ENCODE results near the gene MAPK11.

Gene MAPK11

DNA sequence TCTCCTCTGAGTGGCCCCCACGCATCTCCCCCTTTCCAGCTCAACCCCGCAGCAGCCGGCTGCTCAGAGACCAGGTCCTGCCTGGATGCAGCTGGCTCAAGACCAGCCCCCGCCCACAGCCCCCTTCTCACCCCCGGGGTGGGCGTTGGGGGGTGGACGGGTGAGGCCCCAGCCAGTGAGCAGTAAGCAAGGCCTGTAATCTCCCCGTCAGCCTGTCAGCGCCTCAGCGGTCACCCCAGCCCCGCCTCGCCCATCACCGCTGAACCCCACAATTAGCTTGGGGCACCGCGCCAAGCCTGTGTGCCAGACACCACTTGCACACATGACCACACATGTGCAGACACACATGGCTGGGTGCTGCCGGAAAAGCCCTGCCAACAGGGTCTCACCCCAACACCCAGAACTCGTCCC, 31.4 kb upstream of the MAPK11 start:
- DNase-seq (ENCODE audit: extremely low spot score): no peak
- TF ChIP-seq, protein P1, sequence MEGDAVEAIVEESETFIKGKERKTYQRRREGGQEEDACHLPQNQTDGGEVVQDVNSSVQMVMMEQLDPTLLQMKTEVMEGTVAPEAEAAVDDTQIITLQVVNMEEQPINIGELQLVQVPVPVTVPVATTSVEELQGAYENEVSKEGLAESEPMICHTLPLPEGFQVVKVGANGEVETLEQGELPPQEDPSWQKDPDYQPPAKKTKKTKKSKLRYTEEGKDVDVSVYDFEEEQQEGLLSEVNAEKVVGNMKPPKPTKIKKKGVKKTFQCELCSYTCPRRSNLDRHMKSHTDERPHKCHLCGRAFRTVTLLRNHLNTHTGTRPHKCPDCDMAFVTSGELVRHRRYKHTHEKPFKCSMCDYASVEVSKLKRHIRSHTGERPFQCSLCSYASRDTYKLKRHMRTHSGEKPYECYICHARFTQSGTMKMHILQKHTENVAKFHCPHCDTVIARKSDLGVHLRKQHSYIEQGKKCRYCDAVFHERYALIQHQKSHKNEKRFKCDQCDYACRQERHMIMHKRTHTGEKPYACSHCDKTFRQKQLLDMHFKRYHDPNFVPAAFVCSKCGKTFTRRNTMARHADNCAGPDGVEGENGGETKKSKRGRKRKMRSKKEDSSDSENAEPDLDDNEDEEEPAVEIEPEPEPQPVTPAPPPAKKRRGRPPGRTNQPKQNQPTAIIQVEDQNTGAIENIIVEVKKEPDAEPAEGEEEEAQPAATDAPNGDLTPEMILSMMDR (IDR thresholded peaks at IDR 0.05; ENCODE audit: control extremely low read depth, extremely low read depth, low read depth, missing control alignments): no peak
- POLR2A ChIA-PET: no interaction called here
- CTCF ChIA-PET: interaction anchor here (0.8 to 6.4 kb wide), 6 partner anchors 9 to 28 kb away, joined by 3 to 66 read pairs (median 3); no protein-coding TSS in a partner anchor

DNA sequence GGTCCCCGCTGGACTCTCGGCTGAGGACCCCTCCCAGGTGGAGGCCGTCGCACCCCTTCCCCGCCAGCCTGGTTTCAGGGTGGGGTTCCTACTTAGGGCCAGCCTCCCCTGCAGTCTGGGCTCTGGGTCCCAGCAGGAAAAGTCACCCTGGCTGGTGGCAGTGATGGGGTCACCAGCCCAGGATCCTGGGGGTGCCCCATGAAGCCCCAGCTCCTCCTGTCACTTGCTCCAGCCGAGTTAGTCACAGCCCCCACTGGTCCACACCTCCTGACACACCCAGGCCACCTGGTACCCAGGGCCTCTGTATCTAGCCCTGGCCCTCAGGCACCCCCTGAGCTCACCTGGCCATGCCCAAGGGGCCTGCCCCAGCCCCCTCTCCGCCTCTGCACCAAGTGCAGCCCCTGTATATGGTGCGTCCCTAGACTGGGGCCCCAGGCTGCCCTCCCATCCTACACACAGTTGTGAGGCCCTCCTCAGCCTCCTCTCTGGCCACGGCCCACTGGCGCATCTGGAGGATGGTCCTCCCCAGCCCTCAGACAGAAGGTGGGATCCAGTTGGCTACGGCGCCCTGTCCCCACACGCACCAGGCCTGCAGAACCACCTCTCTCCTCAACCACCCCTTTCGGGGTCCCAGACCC, 30.6 kb upstream of the MAPK11 start:
- CTCF ChIA-PET: interaction anchor here (0.9 to 1.9 kb wide), 3 partner anchors 8 to 27 kb away, joined by 3 to 5 read pairs (median 4); no protein-coding TSS in a partner anchor
- no peak for DNase-seq (ENCODE audit: extremely low spot score)
- POLR2A ChIA-PET: no interaction called here
- TF ChIP-seq, protein P1 (IDR thresholded peaks at IDR 0.05; ENCODE audit: control extremely low read depth, extremely low read depth, low read depth, missing control alignments): no peak

DNA sequence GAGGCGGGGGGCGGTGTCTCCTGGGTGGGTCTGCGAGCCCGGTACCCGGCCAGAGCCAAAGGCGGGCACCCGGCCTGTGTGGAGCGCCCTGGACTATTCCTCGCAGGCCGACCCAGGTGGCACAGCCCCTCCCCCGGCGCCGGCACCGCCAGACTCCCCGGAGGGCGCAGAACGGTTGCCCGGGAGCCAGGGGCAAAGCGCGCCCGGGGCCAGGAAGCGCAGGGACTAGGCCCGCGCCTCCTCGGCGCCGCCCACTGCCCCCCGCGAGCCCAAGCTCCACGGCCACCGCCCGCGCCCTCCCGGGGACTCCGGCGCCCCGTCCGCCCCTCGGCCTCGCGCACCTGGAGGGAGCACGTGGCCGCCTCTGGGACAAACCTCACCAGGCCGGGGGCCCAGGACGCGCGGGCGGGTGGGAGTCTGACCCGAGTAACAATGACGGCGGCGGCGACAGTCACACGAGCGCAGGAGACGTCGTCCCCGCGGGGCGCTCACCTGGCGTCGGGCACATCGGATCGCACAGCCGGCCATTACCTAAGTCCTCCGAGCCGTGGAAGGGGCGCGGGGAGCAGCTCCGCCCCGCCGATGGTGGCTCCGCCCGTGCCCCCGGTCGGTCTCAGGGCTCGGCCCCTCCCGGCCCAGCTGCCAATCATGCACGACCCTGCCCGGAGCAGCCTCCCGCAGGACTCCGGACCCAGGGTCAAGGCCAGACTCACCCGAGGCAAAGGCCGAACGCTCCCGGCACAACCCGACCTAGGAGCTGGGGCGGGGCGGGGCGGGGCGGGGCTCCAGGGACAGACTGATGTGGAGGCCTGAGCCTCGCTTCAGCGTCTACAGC, 29.8 kb upstream of the MAPK11 start:
- no peak for DNase-seq (ENCODE audit: extremely low spot score)
- TF ChIP-seq, protein P1 (IDR thresholded peaks at IDR 0.05; ENCODE audit: control extremely low read depth, extremely low read depth, low read depth, missing control alignments): no peak
- POLR2A ChIA-PET: no interaction called here
- CTCF ChIA-PET: interaction anchor here (0.9 to 4.0 kb wide), 5 partner anchors 10 to 27 kb away, joined by 3 to 12 read pairs (median 5); partner anchors contain the start of gene DENND6B

DNA sequence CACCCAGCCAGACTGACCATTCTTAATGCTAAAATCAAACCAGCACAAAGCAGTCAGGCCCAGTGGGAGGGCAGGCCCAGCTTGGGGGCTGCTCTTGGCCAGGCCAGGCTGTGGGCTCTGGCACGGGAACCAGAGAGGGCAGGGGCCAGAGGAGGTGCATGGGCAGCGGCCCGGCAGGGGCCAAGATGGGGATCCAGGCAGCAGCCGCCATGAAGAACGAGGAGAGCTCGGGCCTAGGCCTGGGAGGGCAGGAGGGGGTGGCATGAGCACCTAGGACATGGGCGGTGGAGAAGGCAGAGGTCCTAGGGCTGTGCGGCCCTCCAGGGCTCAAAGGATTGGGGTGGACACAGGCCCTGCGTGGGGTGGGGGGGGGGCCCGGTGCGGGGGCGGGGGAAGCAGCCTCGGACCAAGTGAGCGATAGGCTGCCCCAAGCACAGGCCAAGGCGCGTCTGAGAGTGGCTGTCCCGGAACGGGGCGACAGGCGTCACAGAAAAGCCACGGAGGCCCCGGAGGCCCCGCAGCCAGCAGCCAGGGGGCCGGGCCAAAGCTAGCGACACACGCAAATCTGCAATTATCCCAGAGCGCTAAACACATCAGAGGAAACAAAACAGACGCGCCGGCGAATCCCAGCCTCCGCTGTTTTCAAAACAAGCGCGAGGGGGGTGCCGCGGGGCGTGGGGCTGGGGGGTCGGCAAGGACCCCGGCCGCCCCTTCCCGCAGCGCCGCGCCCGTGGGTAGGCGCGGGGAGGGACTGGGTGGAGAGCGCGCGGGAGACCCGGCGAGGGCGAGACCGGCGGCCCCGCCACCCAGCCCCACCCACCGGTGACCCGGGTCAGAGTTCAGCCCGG, 29.0 kb upstream of the MAPK11 start:
- TF ChIP-seq, protein P1 (IDR thresholded peaks at IDR 0.05; ENCODE audit: control extremely low read depth, extremely low read depth, low read depth, missing control alignments): no peak
- ChIA-PET CTCF (interaction anchor here (1.4 to 4.0 kb wide), 4 partner anchors 9 to 28 kb away, joined by 3 to 12 read pairs (median 6); partner anchors contain the start of gene DENND6B), POLR2A (no interaction called here)
- no peak for DNase-seq (ENCODE audit: extremely low spot score)

DNA sequence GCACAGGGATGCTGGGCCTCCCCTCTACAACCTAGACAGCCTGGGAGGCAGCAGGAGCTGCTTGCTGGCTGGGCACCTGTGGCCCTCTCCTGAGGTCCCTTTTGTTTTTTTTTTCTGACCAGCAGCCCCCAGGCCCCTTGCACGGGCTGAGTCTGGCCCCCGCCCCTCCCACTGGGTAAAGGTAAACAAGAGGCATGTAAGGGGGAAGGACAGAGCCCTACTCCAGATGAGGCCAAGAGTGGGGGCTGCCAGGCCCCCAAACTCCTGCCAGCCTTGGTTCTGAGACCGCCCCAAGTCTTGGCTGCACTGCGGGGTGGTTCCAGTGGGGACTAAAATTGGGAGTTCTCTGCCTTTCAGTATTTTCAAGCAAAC, 28.1 kb upstream of the MAPK11 start:
- ChIA-PET POLR2A (interaction anchor here (1.3 kb wide), 1 partner anchor 11 kb away, joined by 4 read pairs; no protein-coding TSS in a partner anchor), CTCF (interaction anchor here (1.3 to 8.4 kb wide), 5 partner anchors 8 to 44 kb away, joined by 3 to 68 read pairs (median 8); partner anchors contain the start of gene DENND6B)
- TF ChIP-seq, protein P1 (IDR thresholded peaks at IDR 0.05; ENCODE audit: control extremely low read depth, extremely low read depth, low read depth, missing control alignments): no peak
- no peak for DNase-seq (ENCODE audit: extremely low spot score)

Measured in GM10248 (cell line).